ENCODE data around the gene OXSR1. TPM values are rescaled to one million over a fixed set of nuclear protein-coding genes. Genes with fewer than 3 reads are reported as not detected.

OXSR1 gene
- total RNA-seq, result 10 to 100 TPM; 25.4 to 37.4 (median 29.5) TPM

GRCh38 chr3:38164952-38165721, at the start of gene OXSR1:
TSS of gene OXSR1 (plus strand) at chr3:38165537. CDS start at chr3:38165877, 340 bp downstream.
- Histone ChIP-seq H3K27ac (peak within 1 kb of the TSS; percentile 98), H3K4me3 (peak within 1 kb of the TSS; percentile 96), H3K27me3 (no peaks in the 10 kb centered on the region), H3K4me1 (peaks cover 34% of the 10 kb centered on the region), H3K36me3 (no peaks in the 10 kb centered on the region), H3K9me3 (no peaks in the 10 kb centered on the region)
- 1% methylated on average over 38 of the region's 57 CpGs for WGBS
- DNase-seq (ENCODE audit: low spot score in 2 of 2), result peak; percentile 99 to 100
- no peak for TF ChIP-seq CTCF (IDR thresholded peaks at IDR 0.05)
- peak; percentile 25 to 74 for TF ChIP-seq POLR2A (IDR thresholded peaks at IDR 0.05)
- TF ChIP-seq EP300 (IDR thresholded peaks at IDR 0.05), result no peak
- TF ChIP-seq POLR2AphosphoS5 (IDR thresholded peaks at IDR 0.05), result peak; percentile 11 to 72 (median 64)

- DNase-seq (ENCODE audit: low spot score in 2 of 2), result peak in 1 of 2 donors; percentile 62
Measured at GRCh38 chr3:38115645-38116427, 49.5 kb upstream of the OXSR1 start.

GRCh38 chr3:38116471-38117162, 48.7 kb upstream of the OXSR1 start:
- peak; percentile 60 to 72 for DNase-seq (ENCODE audit: low spot score in 2 of 2)
- Histone ChIP-seq H3K27me3 (no peaks in the 10 kb centered on the region), H3K36me3 (peaks cover 24% of the 10 kb centered on the region), H3K9me3 (no peaks in the 10 kb centered on the region), H3K4me3 (no peak overlapping the region), H3K27ac (no peak overlapping the region), H3K4me1 (no peaks in the 10 kb centered on the region)
- TF ChIP-seq POLR2AphosphoS5 (IDR thresholded peaks at IDR 0.05), result no peak
- no peak for TF ChIP-seq EP300 (IDR thresholded peaks at IDR 0.05)
- TF ChIP-seq CTCF (IDR thresholded peaks at IDR 0.05), result no peak
- TF ChIP-seq POLR2A (IDR thresholded peaks at IDR 0.05), result no peak
- WGBS, result 66% methylated on average over 8 of the region's 12 CpGs

More at GRCh38 chr3:38115645-38116427, 49.5 kb upstream of the OXSR1 start:
- Histone ChIP-seq H3K9me3 (no peaks in the 10 kb centered on the region), H3K27me3 (no peaks in the 10 kb centered on the region), H3K4me3 (no peak overlapping the region), H3K36me3 (peaks cover 16% of the 10 kb centered on the region), H3K4me1 (no peaks in the 10 kb centered on the region), H3K27ac (no peak overlapping the region)
- WGBS, result 69% methylated on average over 9 of the region's 9 CpGs
- TF ChIP-seq CTCF (IDR thresholded peaks at IDR 0.05) (no peak), EP300 (IDR thresholded peaks at IDR 0.05) (no peak), POLR2AphosphoS5 (IDR thresholded peaks at IDR 0.05) (no peak), POLR2A (IDR thresholded peaks at IDR 0.05) (no peak)

- TF ChIP-seq POLR2A (IDR thresholded peaks at IDR 0.05), result no peak
- no peak for TF ChIP-seq POLR2AphosphoS5 (IDR thresholded peaks at IDR 0.05)
- TF ChIP-seq CTCF (IDR thresholded peaks at IDR 0.05), result no peak
- TF ChIP-seq EP300 (IDR thresholded peaks at IDR 0.05), result no peak
- H3K4me1 ChIP-seq, result no peaks in the 10 kb centered on the region
- DNase-seq (ENCODE audit: low spot score in 2 of 2), result peak in 1 of 2 donors; percentile 49
- WGBS, result 84% methylated on average over 4 of the region's 10 CpGs
- H3K27me3 ChIP-seq, result no peaks in the 10 kb centered on the region
- H3K4me3 ChIP-seq, result no peak overlapping the region
- H3K36me3 ChIP-seq, result peaks cover 30% of the 10 kb centered on the region
- no peaks in the 10 kb centered on the region for H3K9me3 ChIP-seq
- H3K27ac ChIP-seq, result no peak overlapping the region
Measured at GRCh38 chr3:38117163-38117716, 48.1 kb upstream of the OXSR1 start.
